Erythroblast (primary cell): Measurements from ENCODE around the gene NRBF2.

Source experiments
- GATA1 ChIP-seq: IDR thresholded peaks from 2 replicates; pipeline ENCODE4 v1.6.1; 2011; ENCODE audit warnings: low read depth, mild to moderate bottlenecking, control low read depth, low read length, moderate library complexity
- POLR2A ChIP-seq: IDR thresholded peaks from 2 replicates; pipeline ENCODE4 v1.6.1; 2011; ENCODE audit warnings: mild to moderate bottlenecking, low read length

GRCh38 chr10:63083904-63084689 lies 49.0 kb upstream of the NRBF2 start:
- TF ChIP-seq POLR2A (no peak), GATA1 (no peak)
